Measurements from ENCODE around the gene CASP10. TPM values are rescaled to one million over a fixed set of nuclear protein-coding genes. Genes with fewer than 3 reads are reported as not detected.
A peak's percentile ranks its signal among the peaks of the same experiment; 100 is the strongest.

Gene CASP10
- total and polyA plus RNA-seq, 2 donors (not counting 1 experiment from before 2014, with no cell fraction given): 16.0 to 34.3 TPM

GRCh38 chr2:201233812-201234662 lies 51.1 kb downstream of the CASP10 start:
- peak overlapping the region; percentile 84 for H3K4me2 ChIP-seq (replicated peaks; ENCODE audit: low read depth, low read length, poor library complexity, severe bottlenecking)

More at GRCh38 chr2:201233812-201234662, 51.1 kb downstream of the CASP10 start:
- intact Hi-C loops (cut with micrococcal nuclease): loop anchor here (1.0 to 10.0 kb wide), 8 partner anchors 163 to 1141 kb away; partner anchors contain the start of genes BMPR2, FZD7, HYCC2 and NIF3L1
- CTCF ChIA-PET: interaction anchor here (0.5 to 7.3 kb wide), 30 partner anchors 13 to 521 kb away, joined by 3 to 347 read pairs (median 8); partner anchors contain the start of genes CASP10, CASP8, CFLAR and CLK1
- WGBS (ENCODE audit: insufficient coverage): 7% methylated on average over 10 of the region's 21 CpGs
- H4K20me1 ChIP-seq (ENCODE audit: control insufficient read depth, insufficient read depth, low read length, poor library complexity, severe bottlenecking): no peaks in the 10 kb centered on the region
- peak overlapping the region; percentile 86 for H3K27ac ChIP-seq (ENCODE audit: low read length in 2 of 2)
- peaks cover 49 to 50% of the 10 kb centered on the region in 2 donors for H3K4me1 ChIP-seq (ENCODE audit: control insufficient read depth in 2 of 2, insufficient read depth in 2 of 2, low read length in 2 of 2)
- Mint-ChIP-seq H3K4me3 (peak overlapping the region; percentile 94), H3K27ac (peak overlapping the region; percentile 97), H3K27me3 (no peaks in the 10 kb centered on the region), H3K4me1 (peaks cover 50% of the 10 kb centered on the region), H3K9me3 (ENCODE audit: insufficient read depth) (no peaks in the 10 kb centered on the region)
- DNase-seq (no peak), ATAC-seq (ENCODE audit: low read depth) (peak; percentile 7)
- POLR2A ChIA-PET: interaction anchor here (0.7 to 2.8 kb wide), 7 partner anchors 19 to 217 kb away, joined by 3 to 25 read pairs (median 7); partner anchors contain the start of genes CASP8, CFLAR, STRADB and TRAK2
- no peaks in the 10 kb centered on the region for H3K36me3 ChIP-seq (replicated peaks in 1 of 2; ENCODE audit: control extremely low read depth in 1 of 2, control insufficient read depth in 1 of 2, extremely low read depth in 1 of 2, insufficient read depth in 2 of 2, low read length in 1 of 2)
- peaks cover 49% of the 10 kb centered on the region for H3K79me2 ChIP-seq (ENCODE audit: control insufficient read depth, insufficient read depth, low read length)
- no peak for TF ChIP-seq EZH2 (IDR thresholded peaks at IDR 0.05; ENCODE audit: borderline replicate concordance, insufficient read depth, low read depth, low read length, poor library complexity, severe bottlenecking)
- TF ChIP-seq CTCF (IDR thresholded peaks at IDR 0.05): no peak
- H3K9ac ChIP-seq (ENCODE audit: low read length): peak overlapping the region; percentile 79
- H3K4me3 ChIP-seq (ENCODE audit: control extremely low read depth in 1 of 5, extremely low read depth in 1 of 5, insufficient read depth in 1 of 5, low read depth in 2 of 5, low read length in 4 of 5): peak overlapping the region; percentile 62 to 95 (median 73)
- H3K9me3 ChIP-seq (ENCODE audit: control extremely low read depth in 1 of 3, control insufficient read depth in 2 of 3, insufficient read depth in 1 of 3, low read length in 2 of 3): no peaks in the 10 kb centered on the region
- no peaks in the 10 kb centered on the region for H3K27me3 ChIP-seq (replicated peaks in 1 of 4; ENCODE audit: control extremely low read depth in 1 of 4, control insufficient read depth in 3 of 4, insufficient read depth in 4 of 4, low read length in 3 of 4)
- H2AFZ ChIP-seq (ENCODE audit: insufficient read depth, low read depth, low read length, poor library complexity, severe bottlenecking): peak overlapping the region; percentile 74
